Sigmoid colon (tissue), 7 donors: ENCODE data around the gene ARHGEF9. TPM values are rescaled to one million over a fixed set of nuclear protein-coding genes. Genes with fewer than 3 reads are reported as not detected.

ENCODE experiments used
- DNase-seq: peaks from one replicate; pipeline ENCODE4 v3.0.0-alpha.2; 2019
- H3K27ac ChIP-seq, 4 donors: fragments of 200-600 bp; sonication (generic); one replicate each; pipeline ENCODE4 v1.5.1; 2016 to 2019; ENCODE audit warnings: mild to moderate bottlenecking in 1 of 4
- H3K27me3 ChIP-seq, 3 donors: fragments of 200-600 bp; sonication (generic); one replicate each; pipeline ENCODE4 v1.5.1; 2019; ENCODE audit warnings: mild to moderate bottlenecking in 1 of 3
- H3K36me3 ChIP-seq, 4 donors: fragments of 200-600 bp; sonication (generic); one replicate each; pipeline ENCODE4 v1.5.1; 2016 to 2019
- H3K4me1 ChIP-seq, 4 donors: fragments of 200-600 bp; sonication (generic); one replicate each; pipeline ENCODE4 v1.5.1; 2017 to 2019
- H3K4me3 ChIP-seq, 4 donors: fragments of 200-600 bp; sonication (generic); one replicate each; pipeline ENCODE4 v1.5.1; 2017 to 2019; ENCODE audit warnings: mild to moderate bottlenecking in 2 of 4, moderate library complexity in 1 of 4
- H3K9me3 ChIP-seq, 4 donors: fragments of 200-600 bp in 3 of 4; sonication (generic) in 3 of 4; one replicate each; pipeline versions ENCODE4 v1.5.1 to v1.6.1; 2013 to 2019
- CTCF ChIP-seq, 4 experiments: fragments of 450-650 bp in 3 of 4; fragments of 200-600 bp in 1 of 4; IDR thresholded peaks; one replicate each; pipeline ENCODE4 v1.5.1; 2016 to 2019; ENCODE audit warnings: antibody characterized with exemption in 4 of 4, mild to moderate bottlenecking in 3 of 4, moderate library complexity in 2 of 4
- EP300 ChIP-seq, 4 donors: sonication (generic); formaldehyde crosslinking; IDR thresholded peaks; one replicate each; pipeline ENCODE4 v1.6.1; 2017; ENCODE audit warnings: antibody characterized with exemption in 4 of 4
- POLR2A ChIP-seq, 2 donors: fragments of 450-650 bp; IDR thresholded peaks; one replicate each; pipeline ENCODE4 v1.6.1; 2016; ENCODE audit warnings: antibody characterized with exemption in 2 of 2, mild to moderate bottlenecking in 2 of 2, moderate library complexity in 2 of 2
- POLR2AphosphoS5 ChIP-seq, 4 donors: sonication (generic); formaldehyde crosslinking; IDR thresholded peaks; one replicate each; pipeline ENCODE4 v1.6.1; 2017; ENCODE audit warnings: antibody characterized with exemption in 4 of 4
- WGBS, 2 donors: extraction: QIAGEN DNeasy Blood & Tissue Kit; methylation state at CpG; one replicate each; pipeline ENCODE4 v1.1.7; 2013; 5-methylcytosine and 5-hydroxymethylcytosine counted together
- intact Hi-C: fragments of 100-400 bp; cut with DNase I; formaldehyde crosslinking; loops from one replicate; pipeline ENCODE4 v1.15.1; 2023
- polyA plus RNA-seq, 3 donors: library from polyadenylated mRNA; stranded (reverse); fragments of 200-250 nt; gene quantifications; one replicate each; pipeline ENCODE4 v1.2.3, GENCODE V29; 2013
- total RNA-seq, 4 donors: library from RNA; depleted of rRNA; stranded (reverse); fragments of >200 nt; gene quantifications; one replicate each; pipeline ENCODE4 v1.1.0, GENCODE V29; 2016
- donor health status: healthy with polysubstance abuse.
- donor health status: Bipolar disorder and iron deficiency.
- donor health status: healthy.

The ARHGEF9 gene
- total and polyA plus RNA-seq, 7 donors, result 7.6 to 46.8 (median 28.8) TPM

DNA sequence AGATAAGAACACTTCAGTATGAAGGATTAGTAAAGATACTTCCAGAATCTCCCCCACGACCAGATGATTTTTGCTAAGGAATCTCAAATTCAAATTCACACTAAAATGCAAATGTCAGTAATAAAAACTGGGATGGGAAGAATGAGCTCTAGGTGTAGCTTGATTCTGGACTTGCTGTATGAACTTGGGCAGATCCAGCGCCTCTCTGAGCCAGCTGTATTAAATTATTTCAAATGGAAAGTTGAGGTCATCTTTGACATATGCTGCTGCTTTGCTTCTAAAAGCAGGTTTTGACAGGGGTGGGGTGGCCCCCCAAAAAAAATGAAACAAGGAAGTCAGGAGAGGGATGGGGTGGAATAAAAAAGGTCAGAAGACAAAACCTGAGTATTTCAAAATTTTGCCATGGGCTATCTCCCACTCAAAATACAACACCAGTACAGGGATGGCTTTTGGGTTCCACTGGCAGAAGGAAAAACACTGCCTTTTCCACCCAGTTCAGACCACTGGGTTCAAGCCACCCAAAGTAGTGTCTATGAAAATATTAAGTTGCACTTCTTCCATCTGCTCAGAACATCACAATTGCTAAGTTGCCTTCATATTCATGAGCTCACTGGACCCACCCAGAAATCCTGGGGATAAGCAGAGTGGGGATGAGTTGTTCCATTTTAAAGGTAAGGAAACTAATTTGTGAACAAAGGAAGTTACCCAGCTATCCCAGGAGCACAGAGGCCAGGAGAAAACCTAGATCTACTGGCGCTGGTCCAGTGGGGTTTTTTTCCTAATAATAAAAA lies 47.7 kb downstream of the ARHGEF9 start:
- no peaks in the 10 kb centered on the region for H3K27me3 ChIP-seq
- no peaks in the 10 kb centered on the region for H3K36me3 ChIP-seq
- no peak overlapping the region for H3K27ac ChIP-seq
- H3K9me3 ChIP-seq, result no peaks in the 10 kb centered on the region
- H3K4me3 ChIP-seq, result no peak overlapping the region
- H3K4me1 ChIP-seq, result peaks cover 0 to 21% (median 4%) of the 10 kb centered on the region in 4 donors
- 65 to 81% methylated on average over 3 of the region's 3 CpGs for WGBS, 2 donors
- intact Hi-C loops, result no loop called here
- no peak for TF ChIP-seq POLR2A (IDR thresholded peaks at IDR 0.05)
- no peak for TF ChIP-seq CTCF (IDR thresholded peaks at IDR 0.05)
- no peak for TF ChIP-seq EP300 (IDR thresholded peaks at IDR 0.05)
- DNase-seq, result no peak

DNA sequence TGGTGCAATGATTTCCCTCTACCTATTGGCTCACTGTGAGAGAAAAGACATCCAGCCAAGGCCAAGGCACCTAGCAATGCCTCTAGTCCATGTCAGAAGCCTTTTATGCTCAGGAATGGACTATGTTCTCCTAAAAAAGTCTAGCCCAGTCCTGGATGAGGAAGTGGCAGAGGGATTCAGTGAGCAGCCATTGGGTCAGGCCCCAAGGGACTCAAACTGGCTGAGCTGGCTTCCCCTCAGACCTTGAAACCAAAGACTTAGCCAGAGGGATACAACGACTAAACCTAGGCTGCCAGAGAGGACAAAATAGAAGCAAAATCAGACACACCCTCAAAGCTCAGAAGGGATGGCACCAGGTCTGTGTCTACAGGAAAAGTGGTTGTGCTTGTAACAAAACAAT lies 49.1 kb downstream of the ARHGEF9 start:
- H3K27ac ChIP-seq, result no peak overlapping the region
- no peaks in the 10 kb centered on the region for H3K27me3 ChIP-seq
- no peak for DNase-seq
- no peaks in the 10 kb centered on the region for H3K9me3 ChIP-seq
- WGBS, 2 donors, result 54 to 57% methylated on average over 1 of the region's 1 CpG
- intact Hi-C loops, result no loop called here
- H3K36me3 ChIP-seq, result no peaks in the 10 kb centered on the region
- H3K4me3 ChIP-seq, result no peak overlapping the region
- no peak for TF ChIP-seq POLR2AphosphoS5 (IDR thresholded peaks at IDR 0.05)
- TF ChIP-seq EP300 (IDR thresholded peaks at IDR 0.05), result no peak
- peaks cover 0 to 21% (median 4%) of the 10 kb centered on the region in 4 donors for H3K4me1 ChIP-seq

- TF ChIP-seq POLR2AphosphoS5 (IDR thresholded peaks at IDR 0.05), result no peak
- no peak for TF ChIP-seq EP300 (IDR thresholded peaks at IDR 0.05)
- no peak for TF ChIP-seq POLR2A (IDR thresholded peaks at IDR 0.05)
- no peak for TF ChIP-seq CTCF (IDR thresholded peaks at IDR 0.05)
- H3K27me3 ChIP-seq, result no peaks in the 10 kb centered on the region
- H3K36me3 ChIP-seq, result peaks cover 0 to 3% (median 0%) of the 10 kb centered on the region in 4 donors
- H3K4me3 ChIP-seq, result no peak overlapping the region
- H3K4me1 ChIP-seq, result no peaks in the 10 kb centered on the region
- intact Hi-C loops, result no loop called here
- no peak overlapping the region for H3K27ac ChIP-seq
- WGBS, 2 donors, result 85 to 91% methylated on average over 1 of the region's 1 CpG
- no peak for DNase-seq
- H3K9me3 ChIP-seq, result no peaks in the 10 kb centered on the region
These were observed 64.7 kb downstream of the ARHGEF9 start for GRCh38 chrX:63720293-63720692.

- TF ChIP-seq CTCF (IDR thresholded peaks at IDR 0.05), result no peak
- TF ChIP-seq POLR2A (IDR thresholded peaks at IDR 0.05), result no peak
- no peak for TF ChIP-seq POLR2AphosphoS5 (IDR thresholded peaks at IDR 0.05)
- TF ChIP-seq EP300 (IDR thresholded peaks at IDR 0.05), result no peak
- no peak overlapping the region for H3K27ac ChIP-seq
- H3K4me3 ChIP-seq, result no peak overlapping the region
These were observed 65.4 kb downstream of the ARHGEF9 start for GRCh38 chrX:63719633-63720032.

DNA sequence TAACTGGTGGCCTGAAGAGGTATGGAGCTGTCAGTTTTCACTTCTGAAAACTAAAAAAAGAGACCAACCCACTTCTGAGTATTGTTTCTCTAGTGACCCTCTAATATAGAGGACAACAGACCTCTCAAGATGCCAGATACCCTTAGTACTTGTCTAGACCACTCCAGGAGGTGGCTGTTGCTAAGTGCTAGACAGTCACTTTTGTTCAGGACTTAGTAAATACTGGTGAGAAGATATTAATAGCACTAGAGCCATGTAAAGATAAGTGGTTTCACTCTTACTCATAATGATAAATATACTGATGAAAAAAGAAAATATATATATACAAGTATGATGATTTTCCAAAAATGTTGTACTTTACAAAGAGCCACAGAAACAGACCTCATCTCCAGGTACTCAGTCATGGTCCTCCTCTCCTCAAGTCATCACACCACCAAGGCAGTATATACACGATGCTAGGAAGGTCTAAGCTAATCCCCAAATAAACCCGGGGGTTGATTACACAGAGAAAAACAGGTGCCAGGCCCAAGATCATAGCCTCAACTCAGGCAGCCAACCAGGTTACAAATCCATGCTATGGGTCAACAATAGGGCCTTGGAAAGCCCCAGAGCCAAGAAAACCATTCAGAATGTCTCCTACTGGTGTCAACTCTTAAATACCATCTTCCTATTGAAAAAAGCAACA lies 66.9 kb downstream of the ARHGEF9 start:
- no peak overlapping the region for H3K4me3 ChIP-seq
- H3K27ac ChIP-seq, result no peak overlapping the region
- intact Hi-C loops, result no loop called here
- no peaks in the 10 kb centered on the region for H3K9me3 ChIP-seq
- DNase-seq, result no peak
- 88 to 90% methylated on average over 2 of the region's 2 CpGs for WGBS, 2 donors
- H3K27me3 ChIP-seq, result no peaks in the 10 kb centered on the region
- TF ChIP-seq POLR2AphosphoS5 (IDR thresholded peaks at IDR 0.05), result no peak
- TF ChIP-seq POLR2A (IDR thresholded peaks at IDR 0.05), result no peak
- no peak for TF ChIP-seq CTCF (IDR thresholded peaks at IDR 0.05)
- no peak for TF ChIP-seq EP300 (IDR thresholded peaks at IDR 0.05)
- H3K4me1 ChIP-seq, result peaks cover 0 to 5% (median 2%) of the 10 kb centered on the region in 4 donors
- peaks cover 0 to 3% (median 0%) of the 10 kb centered on the region in 4 donors for H3K36me3 ChIP-seq

More at GRCh38 chrX:63719633-63720032, 65.4 kb downstream of the ARHGEF9 start:
- no peaks in the 10 kb centered on the region for H3K27me3 ChIP-seq
- no peak for DNase-seq
- no peaks in the 10 kb centered on the region for H3K4me1 ChIP-seq
- peaks cover 0 to 3% (median 0%) of the 10 kb centered on the region in 4 donors for H3K36me3 ChIP-seq
- no peaks in the 10 kb centered on the region for H3K9me3 ChIP-seq
- intact Hi-C loops, result no loop called here
